HG03432 (cell line): ENCODE data around the gene TAOK1.

Experiments used
- ATAC-seq: cut with Tn5 transposase; IDR thresholded peaks from one replicate; pipeline ENCODE4 v1.9.1; 2021; ENCODE audit warnings: mild to moderate bottlenecking, moderate library complexity; ENCODE audit not compliant: unreplicated experiment

The TAOK1 gene

GRCh38 chr17:29593591-29594518, 203.7 kb downstream of the TAOK1 start:
- ATAC-seq, result no peak

- ATAC-seq, result no peak
Observed at GRCh38 chr17:29594519-29595090, 204.4 kb downstream of the TAOK1 start.

GRCh38 chr17:29595107-29595942, 205.2 kb downstream of the TAOK1 start:
- no peak for ATAC-seq

GRCh38 chr17:29595943-29596774, 206.0 kb downstream of the TAOK1 start:
- no peak for ATAC-seq

- ATAC-seq, result no peak
Observed at GRCh38 chr17:29596811-29597210, 206.6 kb downstream of the TAOK1 start.

- ATAC-seq, result no peak
Observed at GRCh38 chr17:29597361-29598172, 207.4 kb downstream of the TAOK1 start.
